Adrenal gland (tissue), 12 donors: ENCODE measurements around the gene FCMR. TPM values are rescaled to one million over a fixed set of nuclear protein-coding genes. Genes with fewer than 3 reads are reported as not detected.

ENCODE experiments used
- DNase-seq, 7 donors: peaks; one replicate each; pipeline ENCODE4 v3.0.0-alpha.2; 2019 to 2020
- H3K27ac ChIP-seq, 5 donors: fragments of 200-600 bp; sonication (generic) in 4 of 5; 1 replicate in 3 of 5; 2 replicates in 2 of 5; pipeline versions ENCODE4 v1.5.1 to v1.8.0; 2016 to 2020; ENCODE audit warnings: mild to moderate bottlenecking in 1 of 5
- H3K27me3 ChIP-seq: fragments of 200-600 bp; 2 replicates; pipeline ENCODE4 v1.8.0; 2021
- H3K36me3 ChIP-seq, 2 donors: fragments of 200-600 bp; replicated peaks in 1 of 2; 1 replicate in 1 of 2; 2 replicates in 1 of 2; pipeline versions ENCODE4 v1.5.1 to v1.8.0; 2018 to 2022
- H3K4me1 ChIP-seq, 2 donors: fragments of 200-600 bp; replicated peaks in 1 of 2; 1 replicate in 1 of 2; 2 replicates in 1 of 2; pipeline versions ENCODE4 v1.5.1 to v1.8.0; 2018 to 2021
- H3K4me3 ChIP-seq, 4 donors: fragments of 200-600 bp; sonication (generic) in 3 of 4; one replicate each; pipeline ENCODE4 v1.5.1; 2016 to 2018
- H3K9me3 ChIP-seq, 3 donors: fragments of 200-600 bp; sonication (generic) in 1 of 3; replicated peaks in 1 of 3; 1 replicate in 2 of 3; 2 replicates in 1 of 3; pipeline versions ENCODE4 v1.5.1 to v1.8.0; 2016 to 2021
- CTCF ChIP-seq, 6 experiments: fragments of 450-650 bp in 4 of 6; fragments of 200-600 bp in 2 of 6; sonication (generic) in 1 of 6; IDR thresholded peaks; 1 replicate in 5 of 6; 2 replicates in 1 of 6; pipeline versions ENCODE4 v1.5.1 to v1.8.0; 2016 to 2021; ENCODE audit warnings: antibody characterized with exemption in 6 of 6, mild to moderate bottlenecking in 2 of 6, moderate library complexity in 1 of 6
- POLR2A ChIP-seq, 2 donors: fragments of 450-650 bp; IDR thresholded peaks; one replicate each; pipeline ENCODE4 v1.6.1; 2017; ENCODE audit warnings: antibody characterized with exemption in 2 of 2, mild to moderate bottlenecking in 2 of 2, moderate library complexity in 1 of 2
- WGBS, 4 donors: extraction: QIAGEN DNeasy Blood & Tissue Kit in 2 of 4; methylation state at CpG; one replicate each; pipeline versions ENCODE4 v1.1.5 to v1.1.7; 2013 to 2017; 5-methylcytosine and 5-hydroxymethylcytosine counted together
- intact Hi-C, 2 donors: fragments of 100-400 bp; cut with DNase I; formaldehyde crosslinking; loops; one replicate each; pipeline versions ENCODE4 v1.14.1 to v1.15.0; 2022 to 2023
- polyA plus RNA-seq, 3 donors: library from polyadenylated mRNA; stranded (reverse); fragments of 200-250 nt in 2 of 3; fragments of 350-450 nt in 1 of 3; fragmentation: Illumina TruSeq in 1 of 3; extraction: RNeasy Lipid Tissue Mini Kit (QIAGEN cat#74804) in 1 of 3; gene quantifications; one replicate each; pipeline ENCODE4 v1.2.3, GENCODE V29; 2013 to 2014
- total RNA-seq, 9 donors: library from RNA; depleted of rRNA in 4 of 9; stranded (reverse); fragments of >200 nt in 4 of 9; fragments of 120-200 nt in 1 of 9; fragmentation: NEBNext Ultra II Directional in 1 of 9; extraction: Animal tissue kit (Norgen Biotek cat#: 25700) in 1 of 9; gene quantifications; one replicate each; pipeline versions ENCODE4 v1.1.0 to v1.2.4, GENCODE V29; 2013 to 2023
- donor health status: healthy with polysubstance abuse.
- donor health status: Bipolar disorder and iron deficiency.
- donor health status: DM: yes; HTN: yes; CAD: no.
- donor health status: DM: no; HTN: no; CAD: no.
- donor health status: DM: no; HTN: no; CAD: no.
- donor health status: DM: yes; HTN: yes; CAD: no.

The FCMR gene
- total and polyA plus RNA-seq, 12 donors = 0.27 to 3.0 (median 1.2) TPM; not detected in 1

- intact Hi-C loops = loop anchor here in 1 of 2 donors (2.0 kb wide), 1 partner anchor 18 kb away; no protein-coding TSS in a partner anchor
- 87 to 93% (median 90%) methylated on average over 1 of the region's 1 CpG for WGBS, 4 donors
- TF ChIP-seq CTCF (IDR thresholded peaks at IDR 0.05) = no peak
- no peak for TF ChIP-seq POLR2A (IDR thresholded peaks at IDR 0.05)
Measured at GRCh38 chr1:206867239-206867638, 54.5 kb downstream of the FCMR start.

DNA sequence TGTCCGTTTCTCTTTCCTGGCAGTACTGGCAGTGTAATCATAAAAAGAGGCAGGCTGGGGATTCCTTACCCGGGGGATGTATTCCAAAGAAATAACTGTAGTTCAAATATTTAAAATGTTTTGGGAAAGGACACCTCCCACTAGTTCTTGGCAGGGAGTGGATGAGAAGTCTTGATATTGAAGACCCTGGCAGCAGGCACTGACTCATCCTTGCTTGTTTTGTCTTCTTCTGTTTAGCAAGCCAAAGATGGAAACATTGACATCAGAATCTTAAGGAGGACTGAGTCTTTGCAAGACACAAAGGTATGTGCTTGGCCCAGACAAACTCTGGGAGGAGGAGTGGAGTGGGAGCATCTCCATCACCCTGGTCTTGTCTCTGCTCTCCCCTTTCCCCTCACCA is 55.7 kb downstream of the FCMR start:
- intact Hi-C loops = loop anchor here in 1 of 2 donors (2.0 kb wide), 1 partner anchor 19 kb away; no protein-coding TSS in a partner anchor
- TF ChIP-seq CTCF (IDR thresholded peaks at IDR 0.05) (no peak), POLR2A (IDR thresholded peaks at IDR 0.05) (no peak)
- 53 to 75% (median 54%) methylated on average over 2 of the region's 2 CpGs for WGBS, 4 donors
- Histone ChIP-seq H3K4me3 (no peak overlapping the region), H3K4me1 (no peaks in the 10 kb centered on the region), H3K36me3 (no peaks in the 10 kb centered on the region), H3K9me3 (no peaks in the 10 kb centered on the region), H3K27ac (no peak overlapping the region), H3K27me3 (no peaks in the 10 kb centered on the region)
- no peak for DNase-seq

More at GRCh38 chr1:206867239-206867638, 54.5 kb downstream of the FCMR start:
- DNase-seq = no peak
- Histone ChIP-seq H3K27ac (no peak overlapping the region), H3K4me1 (no peaks in the 10 kb centered on the region), H3K4me3 (no peak overlapping the region), H3K9me3 (no peaks in the 10 kb centered on the region), H3K27me3 (no peaks in the 10 kb centered on the region), H3K36me3 (no peaks in the 10 kb centered on the region)

- TF ChIP-seq CTCF (IDR thresholded peaks at IDR 0.05) = peak; percentile 63 to 86 (median 78)
- no peak for TF ChIP-seq POLR2A (IDR thresholded peaks at IDR 0.05)
- 49 to 57% (median 51%) methylated on average over 17 to 19 of the region's 19 CpGs for WGBS, 4 donors
- intact Hi-C loops = no loop called here
Measured at GRCh38 chr1:206864939-206865671, 56.6 kb downstream of the FCMR start, which contains the start of gene IL20. TSS of gene IL20 (plus strand) at chr1:206865623. CDS start at chr1:206865853, 230 bp downstream.

GRCh38 chr1:206863266-206863665 is 58.5 kb downstream of the FCMR start:
- no peak overlapping the region for H3K4me3 ChIP-seq
- 57 to 81% (median 78%) methylated on average over 1 of the region's 1 CpG for WGBS, 4 donors
- intact Hi-C loops = no loop called here
- no peaks in the 10 kb centered on the region for H3K9me3 ChIP-seq
- TF ChIP-seq CTCF (IDR thresholded peaks at IDR 0.05) = no peak
- TF ChIP-seq POLR2A (IDR thresholded peaks at IDR 0.05) = no peak
- H3K4me1 ChIP-seq = no peaks in the 10 kb centered on the region
- no peaks in the 10 kb centered on the region for H3K27me3 ChIP-seq
- DNase-seq = no peak
- no peaks in the 10 kb centered on the region for H3K36me3 ChIP-seq
- no peak overlapping the region for H3K27ac ChIP-seq

More at GRCh38 chr1:206864939-206865671, 56.6 kb downstream of the FCMR start, which contains the start of gene IL20:
- H3K27me3 ChIP-seq = no peaks in the 10 kb centered on the region
- peak; percentile 73 to 97 (median 86) for DNase-seq
- H3K36me3 ChIP-seq = no peaks in the 10 kb centered on the region
- no peak within 1 kb of the TSS for H3K27ac ChIP-seq
- no peak within 1 kb of the TSS for H3K4me3 ChIP-seq
- no peaks in the 10 kb centered on the region for H3K9me3 ChIP-seq
- no peaks in the 10 kb centered on the region for H3K4me1 ChIP-seq
